OCI-M2 (cell line): Measurements from ENCODE around the gene FSTL1.

Experiments used
- DNase-seq: peaks from one replicate; lab custom pipeline; 2025; ENCODE audit not compliant: unreplicated experiment; lab: John Stamatoyannopoulos, UW

FSTL1 gene

DNA sequence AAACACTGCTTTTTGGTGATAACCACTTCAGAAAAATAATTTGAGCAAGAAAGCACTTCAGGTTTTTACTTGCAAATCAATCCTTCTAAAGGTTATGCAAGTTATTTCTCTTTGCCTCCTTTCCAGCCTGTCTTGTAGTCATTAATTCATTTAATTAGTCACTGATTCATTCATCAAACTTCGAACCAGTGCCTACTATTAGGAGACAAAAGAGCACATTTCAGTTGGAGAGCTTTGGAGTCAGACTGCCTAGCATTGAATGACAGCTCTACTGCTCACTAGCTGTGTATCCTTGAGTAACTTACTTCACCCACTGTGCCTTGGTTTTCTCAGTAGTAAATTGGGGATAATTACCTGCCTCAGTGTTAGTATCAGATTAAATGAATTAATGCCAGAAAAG is 86.7 kb downstream of the FSTL1 start:
- no peak for DNase-seq

DNA sequence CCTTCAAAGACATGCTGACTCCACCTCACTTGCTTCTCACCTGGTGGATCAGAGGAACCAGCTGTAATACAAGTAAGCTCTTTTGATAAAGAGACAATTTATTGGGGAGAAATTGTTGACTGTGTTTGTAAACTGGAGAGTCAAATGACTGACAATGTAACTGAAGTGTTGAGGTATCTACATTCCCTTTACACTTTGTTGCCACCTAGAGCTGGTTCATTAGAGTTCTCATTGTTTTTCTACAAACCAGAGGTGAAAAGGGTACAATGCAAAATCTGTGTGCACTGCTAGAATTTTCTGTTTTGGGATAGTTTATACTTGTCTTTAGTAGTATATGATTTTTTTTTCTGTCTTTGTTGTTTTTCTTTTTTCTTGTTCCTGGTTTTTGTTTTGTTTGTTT is 93.0 kb downstream of the FSTL1 start:
- DNase-seq: no peak

DNA sequence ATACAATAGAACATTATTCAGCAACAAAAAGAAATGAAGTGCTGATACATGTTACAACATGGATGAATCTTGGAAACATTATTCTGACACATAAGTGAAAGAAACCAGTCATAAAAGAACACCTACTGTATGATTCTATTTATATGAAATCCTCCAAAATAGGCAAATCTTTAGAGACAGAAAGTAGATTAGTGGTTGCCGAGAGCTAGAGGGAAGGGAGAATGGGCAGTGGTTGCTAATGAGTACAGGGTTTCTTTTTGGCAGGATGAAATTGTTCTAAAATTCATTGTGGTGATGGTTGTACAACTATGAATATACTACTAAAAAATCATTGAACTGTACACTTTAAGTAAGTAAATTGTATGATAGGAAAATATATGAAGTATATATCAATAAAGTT is 95.3 kb downstream of the FSTL1 start:
- DNase-seq: no peak

DNA sequence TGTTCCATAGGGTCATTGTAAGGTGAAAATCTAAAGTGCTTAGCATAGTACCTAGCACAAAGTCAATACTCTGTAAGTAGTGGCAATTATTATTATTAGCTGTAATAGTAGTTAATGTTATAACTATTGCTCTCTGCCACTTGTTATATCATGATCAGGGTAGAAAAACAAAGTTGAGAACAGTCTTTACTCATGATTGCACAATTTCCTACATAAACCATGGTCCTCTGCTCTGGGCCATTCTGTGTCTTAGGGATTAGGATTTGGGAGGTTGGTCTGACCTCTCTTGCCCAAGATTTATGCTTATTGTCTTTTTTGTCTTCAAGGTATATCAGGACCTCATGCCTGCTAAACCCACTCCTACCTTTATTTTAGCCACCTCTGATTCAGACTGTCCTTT is 97.3 kb downstream of the FSTL1 start:
- no peak for DNase-seq

- no peak for DNase-seq
Measured at GRCh38 chr3:120352017-120352416, 98.8 kb downstream of the FSTL1 start.

- no peak for DNase-seq
Measured at GRCh38 chr3:120350401-120350941, 100.3 kb downstream of the FSTL1 start.

- no peak for DNase-seq
Measured at GRCh38 chr3:120349855-120350125, 101.0 kb downstream of the FSTL1 start.

DNA sequence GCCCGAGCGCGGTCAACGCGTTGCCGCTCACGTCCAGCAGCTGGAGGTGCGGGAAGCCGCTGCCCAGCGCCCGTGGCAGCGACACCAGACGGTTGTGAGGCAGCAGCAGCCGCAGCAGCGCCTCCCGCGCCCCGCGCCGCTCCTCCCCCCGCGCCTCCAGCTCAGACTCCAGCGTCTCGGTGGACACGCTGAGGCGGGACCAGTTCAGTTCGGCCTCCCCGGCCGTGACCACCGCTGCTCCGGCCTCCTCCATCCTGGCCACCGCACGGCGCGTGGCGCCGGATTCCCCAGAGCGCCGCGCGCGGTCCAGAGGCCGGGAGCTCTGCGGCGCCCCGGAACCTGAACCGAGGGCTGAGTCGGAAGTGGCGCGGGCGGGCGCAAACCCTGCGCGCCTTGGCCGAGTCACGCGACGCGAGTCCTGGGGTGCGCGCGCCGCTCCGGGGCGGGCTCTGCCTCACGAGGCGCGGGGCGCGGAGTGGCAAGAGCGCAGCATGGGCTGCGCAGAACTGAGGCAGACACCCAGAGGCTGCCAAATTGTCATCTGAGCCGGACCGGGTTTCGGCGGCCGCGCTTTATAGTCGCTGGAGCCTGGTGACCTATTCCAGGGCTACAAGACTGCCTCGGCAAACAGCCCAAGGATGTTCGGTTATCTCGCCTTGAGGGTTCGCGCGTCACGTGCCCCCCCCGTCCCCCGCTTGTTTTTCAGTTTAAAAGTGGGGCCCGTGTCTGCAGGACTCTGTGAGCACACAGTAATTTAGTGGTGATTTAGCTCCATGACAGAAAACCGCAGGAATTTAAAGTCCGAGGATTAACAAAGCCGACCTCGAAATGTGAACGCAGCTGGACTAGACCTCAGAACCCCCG is 101.6 kb downstream of the FSTL1 start, which contains the start of gene LRRC58:
TSS of gene LRRC58 (minus strand) at position 364 of the 864 bp plus-strand sequence. CDS start at position 253, 111 bp downstream.
- no peak for DNase-seq

DNA sequence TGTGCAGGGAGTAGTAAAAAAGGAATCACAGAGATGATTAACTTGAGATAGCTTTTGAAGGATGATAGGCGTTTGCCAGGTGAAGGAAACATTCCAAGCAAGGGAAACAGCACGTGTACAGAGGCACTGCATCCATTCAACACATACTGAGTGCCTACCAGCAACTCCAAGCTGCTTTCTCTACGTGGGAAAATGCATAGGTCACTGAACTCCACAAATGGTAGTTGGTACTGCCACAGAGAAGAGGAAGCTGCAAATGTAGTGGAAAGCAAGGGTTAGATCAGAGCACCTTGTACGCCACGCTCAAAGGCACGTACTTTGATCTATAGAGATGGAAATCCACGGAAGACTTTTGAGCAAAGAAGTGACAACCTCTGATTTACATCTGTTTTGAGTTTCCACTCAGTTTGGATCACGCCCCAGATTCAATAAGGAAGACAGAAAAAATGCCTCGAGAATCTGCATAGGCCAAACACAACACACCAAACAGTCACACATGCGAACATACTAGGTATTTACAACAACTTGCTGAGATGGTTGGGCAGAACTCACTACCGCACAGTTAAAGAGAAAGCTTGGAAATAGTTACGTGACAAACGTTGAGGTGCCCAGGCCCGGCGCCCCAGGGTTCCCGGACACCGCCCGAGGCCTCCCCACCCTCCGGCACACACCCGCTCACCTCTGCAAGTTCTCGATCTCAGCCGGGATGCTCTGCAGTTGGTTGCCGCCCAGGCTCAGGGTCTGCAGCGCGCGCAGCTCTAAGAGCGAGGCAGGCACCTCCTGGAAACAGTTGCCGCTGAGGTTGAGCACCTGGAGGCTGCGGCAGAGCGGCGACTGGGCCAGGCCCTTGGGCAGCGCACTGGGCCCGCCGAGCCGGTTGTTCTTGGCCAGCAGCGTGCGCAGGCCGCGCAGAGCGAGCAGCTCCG is 102.5 kb downstream of the FSTL1 start:
- no peak for DNase-seq

DNA sequence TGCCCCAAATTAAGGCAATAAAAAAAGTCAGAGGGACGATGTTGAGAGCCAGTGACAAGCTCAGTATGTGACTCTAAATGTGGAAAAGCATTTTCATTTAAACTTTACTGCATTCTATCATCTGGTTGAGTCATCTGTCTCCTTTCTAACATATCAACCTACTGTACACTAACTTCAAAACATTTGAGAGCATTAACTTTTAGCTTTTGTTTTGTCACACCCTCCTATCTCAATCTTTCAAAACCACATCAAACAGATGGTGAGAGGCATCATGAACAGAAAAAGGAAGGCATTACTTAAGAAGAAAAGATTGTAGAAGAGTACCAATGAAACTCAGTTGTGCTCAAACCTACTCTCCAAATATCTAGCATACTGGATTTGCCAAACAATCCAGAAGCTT is 106.4 kb downstream of the FSTL1 start:
- no peak for DNase-seq
